ENCODE results near the gene KRT3. TPM values are rescaled to one million over a fixed set of nuclear protein-coding genes. Genes with fewer than 3 reads are reported as not detected.

Gene KRT3
- total and polyA plus RNA-seq, 9 of the 15 experiments (the other 6 are each of a cell fraction or from before 2014, with no cell fraction given): not detected

DNA sequence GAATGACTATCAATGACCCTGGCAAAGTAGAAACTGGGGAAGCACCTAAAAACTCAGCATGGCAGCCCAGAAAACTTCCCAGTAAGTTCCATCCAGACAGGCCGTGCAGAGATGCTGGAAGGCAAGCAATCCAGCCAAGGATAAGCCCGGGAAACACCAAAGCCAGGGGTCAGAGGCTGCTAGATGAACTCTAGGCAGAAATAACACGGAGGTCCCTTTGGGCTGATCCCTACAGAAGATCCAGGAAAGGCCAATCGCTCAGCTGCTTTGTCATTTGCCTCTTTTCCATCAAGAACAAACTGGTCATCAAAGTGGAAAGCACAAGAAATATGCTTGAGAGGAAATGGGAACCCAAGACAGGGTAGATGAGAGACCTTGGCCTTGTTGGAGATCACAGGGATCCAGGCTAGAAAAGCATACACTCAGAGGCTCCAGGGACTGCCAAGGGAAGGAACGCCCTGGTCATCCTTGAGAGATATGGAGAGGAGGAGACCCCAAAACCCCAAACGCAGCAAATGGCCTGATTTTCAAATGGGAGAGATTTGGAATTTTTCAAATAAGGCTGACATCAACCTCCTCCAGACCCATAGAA, 31.7 kb upstream of the KRT3 start:
- Histone ChIP-seq H3K36me3 (ENCODE audit: control insufficient read depth, insufficient read depth, low read length) (no peaks in the 10 kb centered on the region), H3K9ac (ENCODE audit: insufficient read depth in 1 of 2, low read depth in 2 of 2, low read length in 2 of 2) (no peak overlapping the region), H3K4me3 (no peak overlapping the region), H3K4me2 (ENCODE audit: insufficient read depth, low read length) (no peak overlapping the region), H3K4me1 (replicated peaks in 1 of 2; ENCODE audit: control insufficient read depth in 2 of 2, insufficient read depth in 2 of 2, low read length in 2 of 2) (no peaks in the 10 kb centered on the region), H3K9me1 (ENCODE audit: control insufficient read depth, insufficient read depth, low read length) (no peaks in the 10 kb centered on the region), H3K79me2 (ENCODE audit: control insufficient read depth, insufficient read depth, low read length) (no peaks in the 10 kb centered on the region), H3K27ac (ENCODE audit: extremely low read depth, low read depth, low read length) (no peak overlapping the region), H4K20me1 (replicated peaks; ENCODE audit: control insufficient read depth, insufficient read depth, low read length) (no peaks in the 10 kb centered on the region; the same call in 1 of the 2 replicates), H3K27me3 (ENCODE audit: control insufficient read depth in 2 of 2, insufficient read depth in 2 of 2, low read length in 2 of 2) (peaks cover 35 to 63% of the 10 kb centered on the region in 2 experiments), H3K9me3 (replicated peaks; ENCODE audit: control insufficient read depth, insufficient read depth, low read depth, low read length) (no peaks in the 10 kb centered on the region), H2AFZ (ENCODE audit: low read depth, low read length) (no peak overlapping the region)
- in situ Hi-C loops (cut with MboI) (no loop called here), intact Hi-C loops (cut with micrococcal nuclease) (no loop called here)
- POLR2A ChIA-PET: interaction anchor here (0.6 kb wide), 1 partner anchor 13 kb away, joined by 3 read pairs; no protein-coding TSS in a partner anchor
- WGBS (ENCODE audit: insufficient coverage, low coverage, missing lambda C conversion rate): 2% methylated on average over 6 of the region's 6 CpGs
- BruUV-seq (replicated peaks): no TSS peak
- TF ChIP-seq, protein P1, sequence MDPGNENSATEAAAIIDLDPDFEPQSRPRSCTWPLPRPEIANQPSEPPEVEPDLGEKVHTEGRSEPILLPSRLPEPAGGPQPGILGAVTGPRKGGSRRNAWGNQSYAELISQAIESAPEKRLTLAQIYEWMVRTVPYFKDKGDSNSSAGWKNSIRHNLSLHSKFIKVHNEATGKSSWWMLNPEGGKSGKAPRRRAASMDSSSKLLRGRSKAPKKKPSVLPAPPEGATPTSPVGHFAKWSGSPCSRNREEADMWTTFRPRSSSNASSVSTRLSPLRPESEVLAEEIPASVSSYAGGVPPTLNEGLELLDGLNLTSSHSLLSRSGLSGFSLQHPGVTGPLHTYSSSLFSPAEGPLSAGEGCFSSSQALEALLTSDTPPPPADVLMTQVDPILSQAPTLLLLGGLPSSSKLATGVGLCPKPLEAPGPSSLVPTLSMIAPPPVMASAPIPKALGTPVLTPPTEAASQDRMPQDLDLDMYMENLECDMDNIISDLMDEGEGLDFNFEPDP (CRISPR knock-in tag; IDR thresholded peaks at IDR 0.05): no peak
- TF ChIP-seq ZNF778 (CRISPR knock-in tag; IDR thresholded peaks at IDR 0.05) (no peak), RFX5 (IDR thresholded peaks at IDR 0.05; ENCODE audit: low read depth, low read length) (no peak), TARDBP (IDR thresholded peaks at IDR 0.05) (no peak), MYNN (IDR thresholded peaks at IDR 0.05) (no peak), MYNN (CRISPR knock-in tag; IDR thresholded peaks at IDR 0.05) (no peak), ZNF165 (CRISPR knock-in tag; IDR thresholded peaks at IDR 0.05; ENCODE audit: borderline replicate concordance) (no peak), KLF1 (tag; IDR thresholded peaks at IDR 0.05) (no peak), DPF2 (IDR thresholded peaks at IDR 0.05) (no peak), NR3C1 (CRISPR knock-in tag; IDR thresholded peaks at IDR 0.05) (no peak), CBX8 (IDR thresholded peaks at IDR 0.05; ENCODE audit: borderline replicate concordance, extremely low read depth, low read depth, low read length, poor library complexity, severe bottlenecking) (no peak), NFRKB (IDR thresholded peaks at IDR 0.05; ENCODE audit: low read depth) (no peak), NFXL1 (CRISPR knock-in tag; IDR thresholded peaks at IDR 0.05) (no peak)
- DNase-seq (ENCODE audit: extremely low read depth in 1 of 4, low spot score in 3 of 4) (no peak), ATAC-seq (no peak), FAIRE-seq (no peak)
- CTCF ChIA-PET (ENCODE audit: low intra/inter-chr PET ratio): no interaction called here
